ENCODE data around the gene JAM2. TPM values are rescaled to one million over a fixed set of nuclear protein-coding genes. Genes with fewer than 3 reads are reported as not detected.

JAM2 gene
- total RNA-seq, 2 experiments from 2014 or later: 0.05 to 0.23 TPM

GRCh38 chr21:25635310-25635709 lies 3.7 kb upstream of the JAM2 start:
- no peak for DNase-seq
- Mint-ChIP-seq H3K27me3 (peaks cover 31% of the 10 kb centered on the region), H3K4me3 (no peak overlapping the region), H3K27ac (no peak overlapping the region), H3K36me3 (ENCODE audit: low read depth) (no peaks in the 10 kb centered on the region), H3K9me3 (peaks cover 5% of the 10 kb centered on the region), H3K4me1 (peaks cover 17% of the 10 kb centered on the region)
- CTCF ChIA-PET: no interaction called here
- POLR2A ChIA-PET: no interaction called here

- H3K4me1 Mint-ChIP-seq: peaks cover 22% of the 10 kb centered on the region
- DNase-seq: no peak
- H3K27me3 Mint-ChIP-seq: peaks cover 45% of the 10 kb centered on the region
- no peaks in the 10 kb centered on the region for H3K36me3 Mint-ChIP-seq (ENCODE audit: low read depth)
- ChIA-PET CTCF (interaction anchor here (0.8 kb wide), 1 partner anchor 242 kb away, joined by 3 read pairs; no protein-coding TSS in a partner anchor), POLR2A (no interaction called here)
- peaks cover 5% of the 10 kb centered on the region for H3K9me3 Mint-ChIP-seq
- H3K27ac Mint-ChIP-seq: no peak overlapping the region
- no peak overlapping the region for H3K4me3 Mint-ChIP-seq
These were observed 2.3 kb upstream of the JAM2 start for GRCh38 chr21:25636727-25637126.

GRCh38 chr21:25637851-25638659 lies 1.0 kb upstream of the JAM2 start:
- peak overlapping the region; percentile 66 for H3K4me3 Mint-ChIP-seq
- H3K27me3 Mint-ChIP-seq: peaks cover 48% of the 10 kb centered on the region
- H3K9me3 Mint-ChIP-seq: peaks cover 5% of the 10 kb centered on the region
- POLR2A ChIA-PET: no interaction called here
- peaks cover 22% of the 10 kb centered on the region for H3K4me1 Mint-ChIP-seq
- H3K36me3 Mint-ChIP-seq (ENCODE audit: low read depth): no peaks in the 10 kb centered on the region
- H3K27ac Mint-ChIP-seq: no peak overlapping the region
- DNase-seq: no peak
- CTCF ChIA-PET: interaction anchor here (0.6 to 1.5 kb wide), 3 partner anchors 30 to 1763 kb away, joined by 3 to 4 read pairs (median 4); no protein-coding TSS in a partner anchor

GRCh38 chr21:25639551-25640201 lies 618 bp downstream of the JAM2 start:
- DNase-seq: peak; percentile 26
- peaks cover 5% of the 10 kb centered on the region for H3K9me3 Mint-ChIP-seq
- CTCF ChIA-PET: interaction anchor here (1.5 kb wide), 1 partner anchor 32 kb away, joined by 4 read pairs; no protein-coding TSS in a partner anchor
- POLR2A ChIA-PET: no interaction called here
- no peaks in the 10 kb centered on the region for H3K36me3 Mint-ChIP-seq (ENCODE audit: low read depth)
- H3K4me1 Mint-ChIP-seq: peaks cover 22% of the 10 kb centered on the region
- H3K27me3 Mint-ChIP-seq: peaks cover 47% of the 10 kb centered on the region
- no peak overlapping the region for H3K27ac Mint-ChIP-seq
- peak overlapping the region; percentile 66 for H3K4me3 Mint-ChIP-seq

GRCh38 chr21:25640202-25640942 lies 1.3 kb downstream of the JAM2 start:
- peak overlapping the region; percentile 12 for H3K27ac Mint-ChIP-seq

GRCh38 chr21:25640943-25641292 lies 1.9 kb downstream of the JAM2 start:
- Mint-ChIP-seq H3K27ac (no peak overlapping the region), H3K9me3 (peaks cover 2% of the 10 kb centered on the region), H3K27me3 (peaks cover 42% of the 10 kb centered on the region), H3K4me1 (peaks cover 22% of the 10 kb centered on the region), H3K4me3 (peak overlapping the region; percentile 66), H3K36me3 (ENCODE audit: low read depth) (no peaks in the 10 kb centered on the region)
- POLR2A ChIA-PET: no interaction called here
- DNase-seq: no peak
- CTCF ChIA-PET: no interaction called here

More at GRCh38 chr21:25640202-25640942, 1.3 kb downstream of the JAM2 start:
- H3K36me3 Mint-ChIP-seq (ENCODE audit: low read depth): no peaks in the 10 kb centered on the region
- H3K9me3 Mint-ChIP-seq: peaks cover 4% of the 10 kb centered on the region
- H3K4me3 Mint-ChIP-seq: peak overlapping the region; percentile 66
- ChIA-PET POLR2A (no interaction called here), CTCF (no interaction called here)
- DNase-seq: no peak
- peaks cover 22% of the 10 kb centered on the region for H3K4me1 Mint-ChIP-seq
- peaks cover 44% of the 10 kb centered on the region for H3K27me3 Mint-ChIP-seq

- H3K27me3 Mint-ChIP-seq: peaks cover 26% of the 10 kb centered on the region
- no peak overlapping the region for H3K4me3 Mint-ChIP-seq
- no peaks in the 10 kb centered on the region for H3K36me3 Mint-ChIP-seq (ENCODE audit: low read depth)
- POLR2A ChIA-PET: no interaction called here
- no peak overlapping the region for H3K27ac Mint-ChIP-seq
- no peaks in the 10 kb centered on the region for H3K9me3 Mint-ChIP-seq
- peaks cover 15% of the 10 kb centered on the region for H3K4me1 Mint-ChIP-seq
- DNase-seq: no peak
- CTCF ChIA-PET: interaction anchor here (1.1 kb wide), 1 partner anchor 35 kb away, joined by 3 read pairs; no protein-coding TSS in a partner anchor
These were observed 4.4 kb downstream of the JAM2 start for GRCh38 chr21:25643486-25643885.

GRCh38 chr21:25646474-25646873 lies 7.4 kb downstream of the JAM2 start:
- ChIA-PET CTCF (no interaction called here), POLR2A (no interaction called here)
- Mint-ChIP-seq H3K4me1 (no peaks in the 10 kb centered on the region), H3K9me3 (no peaks in the 10 kb centered on the region), H3K27ac (no peak overlapping the region), H3K4me3 (no peak overlapping the region), H3K27me3 (peaks cover 6% of the 10 kb centered on the region), H3K36me3 (ENCODE audit: low read depth) (no peaks in the 10 kb centered on the region)
- DNase-seq: no peak

GRCh38 chr21:25647647-25648046 lies 8.6 kb downstream of the JAM2 start:
- no peaks in the 10 kb centered on the region for H3K4me1 Mint-ChIP-seq
- no peak overlapping the region for H3K27ac Mint-ChIP-seq
- no peak overlapping the region for H3K4me3 Mint-ChIP-seq
- ChIA-PET POLR2A (no interaction called here), CTCF (no interaction called here)
- H3K27me3 Mint-ChIP-seq: no peaks in the 10 kb centered on the region
- no peaks in the 10 kb centered on the region for H3K9me3 Mint-ChIP-seq
- H3K36me3 Mint-ChIP-seq (ENCODE audit: low read depth): no peaks in the 10 kb centered on the region
- DNase-seq: no peak

GRCh38 chr21:25649146-25649545 lies 10.1 kb downstream of the JAM2 start:
- CTCF ChIA-PET: no interaction called here
- H3K27me3 Mint-ChIP-seq: peaks cover 5% of the 10 kb centered on the region
- DNase-seq: no peak

GRCh38 chr21:25656412-25656811 lies 17.4 kb downstream of the JAM2 start:
- ChIA-PET CTCF (interaction anchor here (1.0 kb wide), 1 partner anchor 89 kb away, joined by 3 read pairs; no protein-coding TSS in a partner anchor), POLR2A (no interaction called here)
- H3K36me3 Mint-ChIP-seq (ENCODE audit: low read depth): no peaks in the 10 kb centered on the region
- no peak overlapping the region for H3K27ac Mint-ChIP-seq
- no peak for DNase-seq
- H3K4me3 Mint-ChIP-seq: no peak overlapping the region
- H3K4me1 Mint-ChIP-seq: no peaks in the 10 kb centered on the region
- H3K27me3 Mint-ChIP-seq: peaks cover 9% of the 10 kb centered on the region
- H3K9me3 Mint-ChIP-seq: peaks cover 3% of the 10 kb centered on the region

More at GRCh38 chr21:25649146-25649545, 10.1 kb downstream of the JAM2 start:
- Mint-ChIP-seq H3K4me1 (no peaks in the 10 kb centered on the region), H3K36me3 (ENCODE audit: low read depth) (no peaks in the 10 kb centered on the region), H3K27ac (no peak overlapping the region), H3K4me3 (no peak overlapping the region), H3K9me3 (no peaks in the 10 kb centered on the region)
- POLR2A ChIA-PET: no interaction called here

- H3K27me3 Mint-ChIP-seq: peaks cover 9% of the 10 kb centered on the region
- H3K9me3 Mint-ChIP-seq: peaks cover 3% of the 10 kb centered on the region
- H3K36me3 Mint-ChIP-seq (ENCODE audit: low read depth): no peaks in the 10 kb centered on the region
- no peaks in the 10 kb centered on the region for H3K4me1 Mint-ChIP-seq
- H3K27ac Mint-ChIP-seq: no peak overlapping the region
- POLR2A ChIA-PET: no interaction called here
- H3K4me3 Mint-ChIP-seq: no peak overlapping the region
- CTCF ChIA-PET: no interaction called here
- DNase-seq: no peak
These were observed 18.1 kb downstream of the JAM2 start for GRCh38 chr21:25657140-25657539.

- DNase-seq: no peak
- Mint-ChIP-seq H3K36me3 (ENCODE audit: low read depth) (no peaks in the 10 kb centered on the region), H3K9me3 (peaks cover 3% of the 10 kb centered on the region), H3K4me3 (no peak overlapping the region), H3K27me3 (peaks cover 5% of the 10 kb centered on the region), H3K4me1 (no peaks in the 10 kb centered on the region), H3K27ac (no peak overlapping the region)
- ChIA-PET CTCF (no interaction called here), POLR2A (no interaction called here)
These were observed 19.5 kb downstream of the JAM2 start for GRCh38 chr21:25658427-25659035.
